GM10847 (cell line): Measurements from ENCODE around the gene SPARC.
A peak's percentile ranks its signal among the peaks of the same experiment; 100 is the strongest.

Experiments
- POLR2A ChIP-seq: IDR thresholded peaks from 2 replicates; pipeline ENCODE4 v1.6.1; 2011; ENCODE audit not compliant: insufficient read length; ENCODE audit errors: extremely low read depth

Gene SPARC, protein sequence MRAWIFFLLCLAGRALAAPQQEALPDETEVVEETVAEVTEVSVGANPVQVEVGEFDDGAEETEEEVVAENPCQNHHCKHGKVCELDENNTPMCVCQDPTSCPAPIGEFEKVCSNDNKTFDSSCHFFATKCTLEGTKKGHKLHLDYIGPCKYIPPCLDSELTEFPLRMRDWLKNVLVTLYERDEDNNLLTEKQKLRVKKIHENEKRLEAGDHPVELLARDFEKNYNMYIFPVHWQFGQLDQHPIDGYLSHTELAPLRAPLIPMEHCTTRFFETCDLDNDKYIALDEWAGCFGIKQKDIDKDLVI

DNA sequence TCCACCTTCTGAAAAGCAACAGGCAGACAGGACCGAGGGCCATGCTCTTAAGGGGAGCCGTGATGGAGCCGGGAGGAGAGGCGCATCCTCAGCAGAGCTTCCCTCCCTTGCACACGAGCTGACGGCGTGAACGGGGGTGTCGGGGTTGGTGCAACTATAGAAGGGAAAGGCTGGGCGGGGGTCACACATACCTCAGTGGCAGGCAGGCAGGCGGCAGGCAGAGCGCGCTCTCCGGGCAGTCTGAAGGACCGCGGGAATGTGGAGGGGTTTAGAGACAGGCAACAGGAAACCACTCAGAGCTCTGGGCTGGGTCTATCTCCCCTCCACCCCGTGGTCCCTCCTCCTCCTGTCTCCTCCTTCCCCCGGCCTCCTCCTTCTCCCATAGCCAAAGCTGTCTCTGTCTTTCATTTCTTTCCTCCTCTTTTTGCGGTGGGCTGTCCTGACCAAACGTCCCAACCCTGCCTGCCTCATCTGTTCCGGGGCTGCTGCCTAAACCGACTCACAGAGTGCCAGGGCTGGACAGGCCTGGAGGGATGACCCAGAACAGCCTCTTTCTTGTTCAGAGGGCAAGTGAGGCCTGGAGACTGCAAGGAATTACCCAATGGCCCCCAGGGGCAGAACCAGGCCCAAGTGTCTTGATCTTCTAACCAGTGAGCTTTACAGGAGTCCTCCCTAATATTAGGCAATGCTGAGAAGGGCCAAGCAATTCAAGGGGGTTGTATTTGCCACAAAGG is at the start of gene SPARC:
TSS of gene SPARC (minus strand) at position 242 of the 734 bp plus-strand sequence. CDS start 10,727 bp downstream, outside the sequence.
- TF ChIP-seq POLR2A: peak; percentile 33

DNA sequence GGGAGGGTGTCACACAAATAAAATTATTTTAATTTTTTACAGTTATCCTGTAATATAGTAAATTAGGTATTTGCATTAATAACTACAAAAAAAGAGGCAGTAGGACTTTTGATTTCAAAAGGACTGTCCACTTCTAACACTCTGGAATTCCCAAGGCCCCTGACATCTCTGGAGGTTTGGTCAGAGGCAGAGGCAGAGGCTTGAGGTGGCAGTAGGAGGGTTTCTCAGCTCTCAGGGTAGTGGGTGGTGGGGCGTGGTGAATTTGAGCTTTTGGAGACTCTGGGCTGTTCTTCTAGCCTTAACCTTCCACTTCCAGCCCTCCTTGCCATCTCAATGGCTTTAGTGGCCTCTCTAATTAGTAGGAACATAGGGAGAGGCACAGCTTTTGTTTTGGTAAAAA is 48.9 kb upstream of the SPARC start:
- no peak for TF ChIP-seq POLR2A

DNA sequence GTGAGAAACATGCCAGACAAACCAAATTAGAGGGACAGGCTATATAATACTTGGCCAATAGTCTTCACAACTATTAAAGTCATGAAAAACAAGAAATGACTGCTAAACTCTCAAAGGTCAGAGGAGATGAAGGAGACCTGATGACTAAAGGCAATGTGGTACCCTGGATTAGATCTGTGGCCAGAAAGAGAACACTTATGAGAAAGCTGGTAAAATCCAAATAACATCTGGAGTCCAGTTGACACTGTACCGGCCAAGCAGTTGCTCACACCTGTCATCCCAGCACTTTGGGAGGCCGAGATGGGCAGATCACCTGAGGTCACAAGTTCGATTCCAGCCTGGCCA is 47.3 kb upstream of the SPARC start:
- no peak for TF ChIP-seq POLR2A

DNA sequence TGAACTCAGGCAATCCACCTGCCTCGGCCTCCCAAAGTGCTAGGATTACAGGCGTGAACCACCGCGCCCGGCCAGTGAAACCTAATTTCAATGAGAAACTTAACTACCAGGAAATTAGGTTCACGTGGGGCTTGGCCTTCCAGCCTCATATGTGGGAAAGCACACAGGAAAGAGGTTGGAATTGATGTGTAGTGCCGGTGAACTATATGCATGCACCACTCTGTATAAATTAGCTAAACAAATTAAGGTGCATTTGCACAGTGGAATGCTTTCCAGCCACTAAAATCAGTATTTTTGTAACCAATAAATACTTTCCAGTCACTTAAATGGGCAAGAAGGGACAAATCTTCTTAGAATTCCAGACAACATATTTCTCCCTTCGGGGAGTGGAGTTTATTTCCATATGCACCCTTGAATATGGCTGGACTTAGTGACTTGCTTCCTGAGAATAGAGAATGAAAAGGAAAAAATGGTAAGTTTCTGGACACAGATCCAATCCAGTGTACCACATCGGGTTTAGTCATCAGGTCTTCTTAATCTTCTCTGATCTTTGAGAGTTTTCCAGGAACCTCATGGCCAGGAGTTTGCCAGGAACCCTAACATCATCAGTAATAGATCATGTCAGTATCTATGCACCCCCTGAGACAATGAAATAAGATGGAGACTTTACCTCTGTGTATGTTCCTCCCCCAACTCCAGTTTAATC is 46.8 kb upstream of the SPARC start:
- TF ChIP-seq POLR2A: no peak

DNA sequence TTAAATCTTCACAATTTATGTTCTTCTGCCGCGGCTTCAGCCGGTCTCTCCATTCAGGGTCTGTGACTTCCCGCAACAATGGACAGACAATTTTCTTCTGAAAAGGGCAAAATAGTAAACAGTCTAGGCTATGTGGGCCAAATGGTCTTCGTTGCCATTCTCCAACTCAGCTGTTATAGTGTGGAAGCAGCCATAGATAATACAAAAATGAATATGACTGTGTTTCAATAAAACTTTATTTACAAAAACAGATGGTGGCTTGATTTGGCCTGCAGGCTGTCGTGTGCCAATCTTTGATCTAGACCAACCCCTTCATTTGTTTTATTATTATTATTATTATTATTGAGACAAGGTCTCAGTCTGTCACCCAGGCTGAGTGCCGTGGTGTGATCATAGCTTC is 43.7 kb upstream of the SPARC start:
- no peak for TF ChIP-seq POLR2A

DNA sequence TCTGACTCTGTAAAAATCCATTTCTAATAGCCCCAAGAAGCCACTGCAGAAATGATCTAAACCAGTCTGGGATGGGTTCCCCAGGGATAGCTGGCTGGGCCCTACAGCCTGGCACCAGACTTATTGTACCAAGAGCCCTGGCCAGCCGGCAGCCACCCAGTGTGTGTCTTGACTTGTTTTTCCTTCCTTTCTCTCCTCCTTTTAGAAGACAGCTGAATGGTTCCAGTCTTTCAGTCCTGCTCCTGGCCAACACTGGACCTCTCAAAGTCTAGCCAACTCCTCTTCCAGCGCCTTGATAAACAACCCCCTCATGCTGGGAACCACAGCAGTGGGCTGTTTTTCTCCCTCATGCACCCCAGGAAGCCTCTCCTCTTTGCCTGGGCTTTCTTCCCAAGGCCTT is 37.6 kb upstream of the SPARC start:
- TF ChIP-seq POLR2A: no peak

DNA sequence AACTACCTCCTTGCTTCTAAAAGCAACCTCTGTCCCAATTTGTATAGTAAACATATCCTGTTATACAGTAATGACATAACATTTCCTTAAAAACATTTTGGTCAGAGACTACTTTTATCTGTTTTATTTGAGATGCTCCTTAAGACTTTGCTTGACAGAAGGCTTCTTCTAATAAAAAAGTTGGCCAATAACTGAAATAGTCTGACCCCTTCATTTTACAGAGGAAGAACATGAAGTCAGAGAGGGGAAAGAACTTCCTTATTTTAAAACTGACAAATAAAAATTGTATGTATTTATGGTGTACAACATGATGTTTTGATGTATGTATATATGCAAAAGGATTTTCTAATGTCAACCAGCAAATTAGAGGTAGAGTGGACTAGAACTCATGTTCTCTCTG is 35.8 kb upstream of the SPARC start:
- TF ChIP-seq POLR2A: no peak

DNA sequence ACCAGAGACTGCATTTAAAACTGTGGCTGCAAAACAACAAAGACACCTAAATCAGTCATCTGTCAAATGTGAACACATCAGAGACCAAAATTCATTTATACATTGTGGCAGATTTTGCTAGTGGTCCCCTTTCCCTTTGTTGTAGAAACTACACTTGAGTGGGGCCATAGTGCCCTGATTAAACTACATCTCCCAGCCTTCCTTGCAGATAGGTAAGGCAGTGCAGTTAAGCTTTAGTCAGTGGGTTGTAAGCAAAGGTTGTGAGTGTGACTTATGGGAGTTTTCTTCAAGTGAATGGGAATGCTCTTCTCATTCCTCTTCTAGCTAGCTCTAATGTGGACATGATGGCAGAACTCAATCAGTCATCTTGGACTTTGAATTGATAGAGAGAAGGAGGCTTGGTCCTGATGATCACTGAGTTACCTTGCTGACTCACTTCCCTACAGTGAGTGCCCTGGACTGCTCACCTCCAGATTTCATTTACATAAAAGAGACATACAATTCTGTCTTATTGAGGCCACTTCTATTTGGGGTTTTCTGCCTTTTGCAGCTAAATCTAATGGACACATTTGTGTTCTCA is 35.2 kb upstream of the SPARC start:
- TF ChIP-seq POLR2A: no peak

DNA sequence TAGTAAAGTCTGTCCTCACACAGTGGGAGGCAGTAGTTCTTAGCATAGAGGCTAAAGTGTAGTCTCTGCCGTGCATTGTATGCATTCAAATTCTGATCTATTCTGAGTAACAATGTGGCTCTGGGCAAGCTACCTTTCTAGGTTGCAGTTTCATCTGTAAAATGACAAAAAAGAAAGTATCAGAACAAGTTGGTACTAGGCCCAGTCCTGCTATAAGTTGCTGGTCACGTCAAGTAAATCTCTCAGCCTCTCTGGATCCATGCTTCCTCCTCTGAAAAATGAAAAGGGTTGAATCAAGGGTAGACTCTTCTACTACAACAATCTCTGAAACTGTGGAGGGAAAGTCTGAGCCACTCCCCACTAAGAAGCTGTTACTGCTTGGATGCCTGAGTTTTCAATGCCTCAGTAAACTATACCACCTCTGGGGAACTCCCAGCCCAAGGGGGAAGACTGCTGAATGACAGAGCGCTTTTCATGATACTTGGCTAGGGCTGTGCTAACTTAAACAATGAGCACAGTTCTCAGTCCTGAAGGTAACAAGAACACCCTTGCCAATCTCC is 34.5 kb upstream of the SPARC start:
- no peak for TF ChIP-seq POLR2A

DNA sequence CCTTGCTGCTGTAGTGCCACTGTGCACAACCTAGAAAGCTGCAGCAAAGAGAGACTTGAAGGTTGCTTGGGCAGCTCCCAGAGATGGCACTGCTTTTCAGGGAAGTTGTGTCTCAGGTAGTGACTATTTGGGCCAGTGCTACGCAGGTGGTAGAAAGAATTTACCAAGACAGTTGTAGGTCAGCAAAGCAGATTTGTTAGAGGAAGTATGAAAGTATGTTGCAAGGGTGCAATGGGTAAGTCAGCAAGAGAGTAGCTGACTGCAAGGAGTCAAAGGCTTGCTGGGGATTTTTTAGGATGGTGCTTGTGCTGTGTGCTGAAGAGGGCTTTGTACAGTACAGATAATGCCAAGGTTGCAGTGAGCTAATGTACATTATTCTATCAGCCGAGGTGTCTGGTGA is 33.5 kb upstream of the SPARC start:
- TF ChIP-seq POLR2A: no peak

DNA sequence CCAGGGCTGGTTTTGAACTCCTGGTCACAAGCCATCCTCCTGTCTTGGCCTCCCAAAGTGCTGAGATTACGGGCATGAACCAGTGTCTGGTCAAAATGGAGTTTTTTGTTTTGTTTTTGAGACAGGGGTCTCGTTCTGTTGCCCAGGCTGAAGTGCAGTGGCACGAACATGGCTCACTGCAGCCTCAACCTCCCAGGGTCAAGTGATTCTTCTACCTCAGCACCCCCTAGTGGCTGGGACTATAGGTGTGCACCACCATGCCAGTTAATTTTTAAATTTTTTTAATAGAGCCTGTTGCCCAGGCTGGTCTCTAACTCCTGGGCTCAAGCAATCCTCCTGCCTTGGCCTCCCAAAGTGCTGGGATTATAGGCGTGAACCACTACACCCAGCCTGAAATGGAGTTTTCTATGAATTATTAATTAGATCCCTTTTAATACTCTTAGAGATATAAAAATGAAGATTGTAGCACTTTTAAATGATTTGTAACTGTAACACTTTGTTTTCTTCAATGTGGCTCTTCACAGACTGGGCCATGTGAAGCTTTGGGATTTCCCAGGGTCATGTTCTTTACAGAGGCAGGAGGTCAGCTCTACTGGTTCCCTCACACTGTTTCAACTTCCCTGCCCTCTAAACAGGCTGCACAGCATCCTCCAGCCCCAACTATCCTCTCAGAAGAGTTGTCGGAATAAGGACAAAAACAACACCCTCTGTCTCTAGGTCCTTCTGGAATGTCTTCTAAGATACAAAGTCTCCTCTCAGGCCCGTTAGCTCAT is 32.7 kb upstream of the SPARC start:
- TF ChIP-seq POLR2A: no peak

DNA sequence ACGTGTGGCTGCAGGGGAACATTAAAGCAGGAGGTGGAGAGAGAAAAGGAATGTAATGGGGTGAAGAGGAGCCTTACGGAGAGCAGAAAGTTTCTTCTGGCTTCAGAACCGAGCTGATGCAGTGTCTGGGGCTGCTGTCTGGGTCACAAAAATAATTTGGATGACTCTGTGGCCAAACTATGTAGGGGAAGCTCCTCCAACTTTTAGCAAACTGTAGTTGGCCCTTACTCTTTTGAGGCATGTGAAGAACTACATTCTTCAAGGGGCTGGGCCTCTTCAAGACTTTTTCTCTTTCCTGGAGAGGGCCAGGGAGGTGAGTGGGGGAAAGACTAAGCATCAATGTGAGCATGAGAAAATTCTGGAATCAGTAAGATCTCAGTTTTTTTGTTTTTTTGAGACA is 31.9 kb upstream of the SPARC start:
- no peak for TF ChIP-seq POLR2A

DNA sequence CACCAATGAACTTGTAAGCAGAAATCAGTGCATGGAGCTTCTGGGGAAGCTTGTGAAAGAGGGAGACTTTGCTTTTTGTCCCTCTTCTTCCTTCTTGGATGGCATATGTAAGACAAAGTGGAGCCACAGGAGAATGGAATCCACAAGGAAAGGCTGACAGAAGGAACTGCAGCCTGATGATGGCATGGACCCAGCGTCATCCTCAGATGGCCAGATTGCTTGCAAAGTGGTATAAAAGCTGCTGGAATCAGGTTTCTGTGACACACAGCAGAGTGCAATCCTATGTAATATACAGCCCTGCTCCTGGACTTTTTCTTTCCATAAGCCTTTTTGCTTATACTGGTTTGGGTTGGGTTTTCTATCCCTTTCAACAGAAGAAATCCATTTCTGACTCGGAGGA is 31.4 kb upstream of the SPARC start:
- no peak for TF ChIP-seq POLR2A

DNA sequence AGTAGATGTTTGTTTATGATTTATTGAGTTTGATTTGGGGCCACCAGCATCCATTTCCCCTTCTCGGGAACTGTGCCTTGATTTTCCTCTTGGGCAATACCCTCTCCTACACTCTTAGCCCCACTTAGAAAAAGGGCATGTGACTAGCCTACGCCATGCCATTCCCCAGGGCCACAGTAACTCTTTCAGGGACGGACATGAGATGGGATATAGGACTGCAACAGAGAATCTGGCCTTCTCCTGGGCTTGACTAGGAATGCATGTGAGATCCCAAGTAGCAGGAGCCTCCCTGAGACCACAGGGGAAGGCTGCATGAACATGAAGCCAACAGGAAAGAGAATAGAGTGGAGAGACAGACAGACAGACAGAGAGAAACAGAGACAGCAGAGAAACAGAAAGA is 30.7 kb upstream of the SPARC start:
- no peak for TF ChIP-seq POLR2A
